Stimulated activated CD4-positive, alpha-beta T cell treated with anti-CD3 and anti-CD28 coated beads, Interleukin-1b, Interleukin-23, amount 100 ng/mL, for 4 hours (primary cell): ENCODE measurements around the gene AKNA.

Experiments used
- DNase-seq, 2 donors: peaks; one replicate each; pipeline ENCODE4 v3.0.0-alpha.2; 2020; ENCODE audit warnings: low read depth in 2 of 2

The AKNA gene

DNA sequence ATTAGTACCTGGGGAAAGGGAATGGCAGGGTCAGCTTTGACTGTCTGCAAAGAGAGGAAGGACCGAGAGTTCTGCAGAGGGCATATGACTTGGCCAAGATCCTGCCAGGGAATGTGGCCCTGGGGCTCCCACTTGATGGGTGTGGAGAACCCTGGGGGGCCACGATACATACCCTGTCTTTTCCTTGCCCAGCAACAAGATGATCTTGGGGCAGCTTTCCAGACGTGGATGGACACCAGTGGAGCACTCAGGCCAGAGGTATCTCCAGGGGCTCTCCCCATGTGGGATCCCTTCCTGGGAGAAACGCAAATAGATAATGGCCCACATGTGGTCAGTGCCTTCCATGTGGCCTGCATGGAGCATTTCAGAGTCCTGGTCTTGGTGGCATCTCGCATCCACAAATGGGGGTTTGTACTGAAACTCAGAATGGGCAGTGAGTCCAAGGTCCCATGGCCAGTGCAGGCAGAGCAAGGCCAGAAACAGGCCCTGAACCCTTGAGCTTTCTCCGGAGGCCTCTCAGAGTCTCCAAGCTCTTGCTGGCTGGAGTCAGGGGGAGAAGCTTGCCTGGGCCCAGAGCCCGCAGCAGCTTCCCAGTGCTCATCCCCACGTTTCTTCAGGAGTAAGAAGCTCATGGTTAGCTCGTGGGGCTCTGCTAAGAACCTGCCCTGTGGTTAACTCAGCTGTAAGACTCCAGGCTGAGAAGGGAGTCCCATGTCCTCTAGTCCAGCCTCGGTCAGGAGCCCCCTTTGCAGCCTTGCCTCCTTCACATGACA lies 83.2 kb downstream of the AKNA start:
- no peak for DNase-seq

GRCh38 chr9:114303977-114304376 lies 83.8 kb downstream of the AKNA start:
- DNase-seq: no peak

GRCh38 chr9:114303571-114303970 lies 84.2 kb downstream of the AKNA start:
- DNase-seq: no peak

DNA sequence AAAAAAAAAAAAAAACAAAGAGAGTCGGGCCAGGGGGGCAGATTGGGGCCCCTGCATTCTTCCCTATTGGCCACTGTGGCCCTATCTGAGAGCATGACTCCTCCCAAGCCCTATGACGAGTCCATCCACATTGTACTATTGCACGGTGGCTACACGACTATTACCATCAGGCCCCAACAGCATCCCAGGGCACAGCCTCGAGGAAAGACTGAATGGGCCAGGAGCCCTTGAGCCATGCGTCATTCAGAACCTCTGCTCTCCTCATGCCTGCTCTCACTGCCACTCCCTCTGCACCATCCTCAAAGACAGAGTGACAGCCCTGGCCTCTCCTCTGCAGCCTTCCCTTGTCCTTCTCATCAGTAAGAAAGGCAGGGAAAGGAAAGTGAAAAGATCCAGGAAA lies 85.1 kb downstream of the AKNA start:
- DNase-seq: no peak

- DNase-seq: no peak
Measured at GRCh38 chr9:114301798-114302565, 85.8 kb downstream of the AKNA start.

DNA sequence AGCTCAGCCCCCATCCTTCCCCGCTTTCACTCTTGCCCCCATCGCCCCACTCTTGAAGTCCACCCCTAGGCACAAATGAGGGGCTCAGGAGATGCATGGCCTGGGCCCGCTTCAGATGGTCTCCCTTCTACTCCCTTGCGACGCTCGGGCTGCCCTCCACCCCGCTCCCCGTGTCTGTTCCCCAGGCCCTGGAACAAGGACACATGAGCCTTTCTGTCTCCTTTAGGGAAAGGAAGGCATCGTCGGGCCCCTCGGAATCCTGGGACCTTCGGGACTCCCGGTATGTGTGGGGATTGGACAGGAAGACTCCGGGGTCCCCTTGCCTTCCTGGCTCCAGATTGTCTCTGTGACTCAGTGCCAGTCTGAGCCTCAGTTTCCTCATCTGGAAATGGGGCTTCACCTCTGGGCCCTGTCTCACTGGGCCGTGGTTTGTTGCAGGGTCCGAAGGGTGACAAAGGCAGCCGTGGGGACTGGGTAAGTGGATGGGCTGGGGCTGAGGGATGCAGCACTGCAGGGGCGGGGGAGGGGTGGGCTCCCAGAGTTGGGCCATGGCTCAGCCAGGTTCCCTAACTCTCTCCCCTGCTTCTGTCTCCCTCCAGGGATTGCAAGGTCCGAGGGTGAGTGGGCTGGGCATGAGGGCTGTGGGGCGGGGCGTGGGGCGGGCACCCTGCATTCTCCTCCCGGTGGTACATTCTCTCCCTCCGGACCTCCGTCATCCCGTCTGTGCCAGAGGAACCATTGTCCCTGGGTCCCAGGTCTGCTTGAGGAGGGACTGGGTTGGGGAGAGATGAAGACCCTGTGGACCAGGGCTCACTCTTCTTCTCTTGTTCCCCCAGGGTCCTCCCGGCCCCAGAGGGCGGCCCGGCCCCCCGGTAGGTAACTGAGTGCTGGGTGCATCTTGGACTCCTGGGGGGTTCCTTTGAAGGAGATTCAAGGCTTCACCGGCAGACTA lies 86.7 kb downstream of the AKNA start:
- no peak for DNase-seq

GRCh38 chr9:114300153-114300845 lies 87.5 kb downstream of the AKNA start:
- DNase-seq: no peak

DNA sequence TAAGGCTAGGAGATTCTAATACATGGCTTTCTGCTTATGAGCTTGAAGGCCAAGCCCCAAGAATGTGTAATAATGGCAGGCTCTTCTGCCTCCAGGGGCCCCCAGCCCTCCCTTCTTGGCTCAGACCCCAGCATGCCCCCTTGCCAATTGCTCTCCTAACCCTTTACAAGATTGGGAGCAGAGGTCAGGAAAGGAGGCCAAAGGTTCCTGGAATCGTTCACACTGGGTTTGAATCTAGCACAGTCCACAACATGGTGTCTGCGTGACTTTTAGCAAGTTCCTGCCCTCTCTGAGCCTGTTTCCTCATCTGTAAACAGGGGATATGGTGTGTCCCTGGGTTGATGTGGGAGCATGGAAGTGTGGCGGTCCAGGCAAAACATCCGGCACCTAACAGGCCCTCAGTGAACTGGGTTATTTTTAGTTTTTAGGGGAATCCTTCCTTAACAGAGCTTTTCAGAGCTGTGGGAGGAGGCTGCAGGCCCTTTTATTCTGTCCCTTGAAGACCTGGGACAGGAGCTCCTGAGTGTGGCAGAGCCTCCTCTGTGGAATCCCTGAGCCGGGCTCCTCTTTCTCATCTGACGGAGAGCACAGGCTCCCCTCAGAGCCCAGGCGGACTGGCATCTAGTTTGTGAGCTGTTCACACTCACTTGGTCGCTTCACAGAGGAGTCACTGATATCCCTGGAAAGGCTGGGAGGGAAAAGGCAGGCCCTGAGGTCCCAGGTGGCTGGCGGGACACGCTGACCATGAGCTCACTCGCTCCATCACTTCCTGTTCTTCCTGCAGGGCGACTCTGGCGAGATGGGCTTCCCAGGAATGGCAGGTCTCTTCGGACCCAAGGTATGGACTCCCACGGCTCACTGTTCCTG lies 88.3 kb downstream of the AKNA start:
- DNase-seq: no peak

DNA sequence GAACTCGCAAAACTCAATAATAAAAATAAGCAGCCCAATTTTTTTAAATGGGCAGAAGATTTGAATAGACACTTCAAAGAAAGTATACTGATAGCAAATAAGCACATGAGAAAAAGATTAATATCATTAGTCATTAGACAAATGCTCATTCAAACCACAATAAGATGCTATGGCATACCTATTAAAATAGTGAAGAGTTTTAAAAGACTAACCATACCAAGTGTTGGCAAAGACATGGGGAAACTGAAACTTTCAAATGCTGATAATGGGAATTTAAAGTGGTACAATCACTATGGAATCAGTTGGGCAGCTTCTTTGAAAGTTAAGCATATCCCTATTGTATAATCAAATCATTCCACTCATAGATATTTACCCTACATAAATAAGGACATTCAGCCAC lies 91.4 kb downstream of the AKNA start:
- no peak for DNase-seq

DNA sequence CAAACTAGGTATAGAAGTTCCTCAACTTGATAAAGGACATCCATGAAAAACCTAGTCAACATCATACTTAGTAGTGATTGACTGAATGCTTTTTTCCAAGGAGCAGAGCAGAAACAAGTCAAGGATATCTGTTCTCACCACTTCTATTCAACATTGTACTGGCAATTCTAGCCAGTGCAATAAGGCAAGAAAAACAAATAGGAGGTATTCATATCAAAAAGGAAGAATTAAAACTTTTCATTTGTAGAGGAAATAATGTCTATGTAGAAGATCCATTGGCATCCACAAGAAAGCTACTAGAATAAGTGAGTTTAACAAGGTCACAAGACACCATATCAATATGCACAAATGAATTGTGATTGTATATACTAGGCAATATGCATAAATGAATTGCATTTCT lies 93.1 kb downstream of the AKNA start:
- DNase-seq: no peak

DNA sequence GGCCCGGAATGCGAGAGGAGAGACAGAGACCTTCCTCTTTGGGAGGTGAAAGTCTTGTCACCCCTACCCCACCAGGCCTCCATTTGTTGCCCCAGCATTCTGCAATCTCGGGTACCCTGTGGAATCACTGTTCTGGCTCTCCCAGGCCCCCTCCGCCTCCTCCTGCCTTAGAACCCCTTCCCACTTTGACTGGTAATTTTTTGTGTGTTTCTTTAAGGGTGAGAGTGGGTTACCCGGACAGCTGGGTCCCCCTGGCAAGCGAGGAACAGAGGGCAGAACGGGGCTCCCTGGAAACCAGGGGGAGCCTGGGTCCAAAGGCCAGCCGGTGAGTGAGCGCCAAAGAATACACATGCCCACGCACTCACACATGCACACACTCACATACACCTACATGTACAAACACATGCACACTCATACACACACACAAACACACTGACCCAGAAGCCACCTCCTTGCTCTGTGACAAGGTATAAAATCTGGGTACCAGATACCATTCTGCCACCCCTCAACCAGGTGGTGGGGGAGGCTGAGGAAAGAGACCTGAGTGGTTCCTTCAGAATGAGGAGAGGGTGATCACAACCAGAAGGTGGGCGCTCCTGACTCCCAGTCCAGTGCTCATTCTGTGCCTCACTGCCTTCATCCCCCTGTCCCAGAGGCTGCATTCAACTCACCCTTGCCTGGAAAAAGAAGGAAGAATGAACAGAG lies 95.7 kb downstream of the AKNA start:
- DNase-seq: no peak

GRCh38 chr9:114291064-114291474 lies 96.7 kb downstream of the AKNA start:
- DNase-seq: peak; percentile 67 to 69

GRCh38 chr9:114290561-114290986 lies 97.2 kb downstream of the AKNA start:
- no peak for DNase-seq

DNA sequence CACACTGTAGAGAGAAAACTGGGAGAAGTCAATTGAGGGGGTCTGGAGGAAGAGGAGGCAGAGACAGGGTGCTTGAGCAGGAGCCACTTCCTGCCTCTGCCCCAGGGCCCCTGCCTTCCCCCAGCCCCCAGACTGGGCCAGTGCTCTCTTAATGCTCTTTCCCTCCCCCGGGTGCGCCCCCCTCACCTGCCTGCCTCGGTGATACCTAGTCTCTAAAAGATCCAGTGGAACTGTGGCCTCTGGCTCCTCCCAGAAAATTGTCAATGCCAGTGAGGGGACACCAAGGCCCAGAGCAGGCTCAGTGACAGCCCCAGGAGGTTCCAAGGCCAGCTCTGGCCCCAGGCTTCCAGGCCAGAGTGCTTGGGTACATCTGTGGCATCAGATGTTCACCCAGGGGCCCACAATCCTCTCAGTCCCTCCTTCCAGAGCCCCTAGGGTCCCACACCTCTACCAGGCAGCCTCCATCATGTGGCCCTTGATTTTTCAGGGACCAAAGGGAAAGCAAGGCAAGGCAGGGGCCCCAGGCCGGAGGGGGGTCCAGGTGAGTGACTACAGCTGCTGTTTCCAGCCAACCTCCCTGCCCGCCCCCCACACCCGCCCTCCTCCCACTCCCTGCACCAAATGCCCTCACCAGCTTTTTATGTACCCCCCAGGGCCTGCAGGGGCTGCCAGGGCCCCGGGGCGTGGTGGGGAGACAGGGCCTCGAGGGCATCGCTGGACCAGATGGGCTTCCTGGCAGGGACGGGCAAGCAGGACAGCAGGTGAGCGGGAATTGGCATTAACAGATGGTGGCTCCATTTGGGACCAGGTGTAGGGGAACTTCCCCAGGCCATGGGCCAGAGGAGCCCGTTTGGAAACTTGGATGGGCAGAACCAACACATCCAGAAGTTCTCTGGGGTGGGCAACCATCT lies 98.0 kb downstream of the AKNA start:
- DNase-seq: no peak

- DNase-seq: no peak
Measured at GRCh38 chr9:114289106-114289505, 98.7 kb downstream of the AKNA start.

GRCh38 chr9:114288193-114289091 lies 99.3 kb downstream of the AKNA start:
- DNase-seq: no peak

- DNase-seq: no peak
Measured at GRCh38 chr9:114287763-114288192, 100.0 kb downstream of the AKNA start.
